Measurements from ENCODE around the gene KRTAP4-16.

GRCh38 chr17:41127371-41127770 lies 25.4 kb upstream of the KRTAP4-16 start:
- TF ChIP-seq MAX (IDR thresholded peaks at IDR 0.05) (no peak), CTCF (IDR thresholded peaks at IDR 0.05) (no peak), RNF2 (IDR thresholded peaks at IDR 0.05; ENCODE audit: borderline replicate concordance, low read depth) (no peak), USF2 (IDR thresholded peaks at IDR 0.05) (no peak), CHD4 (IDR thresholded peaks at IDR 0.05; ENCODE audit: borderline replicate concordance) (no peak), POLR2A (IDR thresholded peaks at IDR 0.05; ENCODE audit: low read length) (no peak), RAD21 (conservative IDR thresholded peaks at IDR 0.05 in 1 of 2, IDR thresholded peaks at IDR 0.05 in 1 of 2) (no peak), FOXS1 (CRISPR knock-in tag; IDR thresholded peaks at IDR 0.05) (no peak)
- TF ChIP-seq, protein P1, sequence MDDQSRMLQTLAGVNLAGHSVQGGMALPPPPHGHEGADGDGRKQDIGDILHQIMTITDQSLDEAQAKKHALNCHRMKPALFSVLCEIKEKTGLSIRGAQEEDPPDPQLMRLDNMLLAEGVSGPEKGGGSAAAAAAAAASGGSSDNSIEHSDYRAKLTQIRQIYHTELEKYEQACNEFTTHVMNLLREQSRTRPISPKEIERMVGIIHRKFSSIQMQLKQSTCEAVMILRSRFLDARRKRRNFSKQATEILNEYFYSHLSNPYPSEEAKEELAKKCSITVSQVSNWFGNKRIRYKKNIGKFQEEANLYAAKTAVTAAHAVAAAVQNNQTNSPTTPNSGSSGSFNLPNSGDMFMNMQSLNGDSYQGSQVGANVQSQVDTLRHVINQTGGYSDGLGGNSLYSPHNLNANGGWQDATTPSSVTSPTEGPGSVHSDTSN (IDR thresholded peaks at IDR 0.05): no peak
- TF ChIP-seq, protein P2, sequence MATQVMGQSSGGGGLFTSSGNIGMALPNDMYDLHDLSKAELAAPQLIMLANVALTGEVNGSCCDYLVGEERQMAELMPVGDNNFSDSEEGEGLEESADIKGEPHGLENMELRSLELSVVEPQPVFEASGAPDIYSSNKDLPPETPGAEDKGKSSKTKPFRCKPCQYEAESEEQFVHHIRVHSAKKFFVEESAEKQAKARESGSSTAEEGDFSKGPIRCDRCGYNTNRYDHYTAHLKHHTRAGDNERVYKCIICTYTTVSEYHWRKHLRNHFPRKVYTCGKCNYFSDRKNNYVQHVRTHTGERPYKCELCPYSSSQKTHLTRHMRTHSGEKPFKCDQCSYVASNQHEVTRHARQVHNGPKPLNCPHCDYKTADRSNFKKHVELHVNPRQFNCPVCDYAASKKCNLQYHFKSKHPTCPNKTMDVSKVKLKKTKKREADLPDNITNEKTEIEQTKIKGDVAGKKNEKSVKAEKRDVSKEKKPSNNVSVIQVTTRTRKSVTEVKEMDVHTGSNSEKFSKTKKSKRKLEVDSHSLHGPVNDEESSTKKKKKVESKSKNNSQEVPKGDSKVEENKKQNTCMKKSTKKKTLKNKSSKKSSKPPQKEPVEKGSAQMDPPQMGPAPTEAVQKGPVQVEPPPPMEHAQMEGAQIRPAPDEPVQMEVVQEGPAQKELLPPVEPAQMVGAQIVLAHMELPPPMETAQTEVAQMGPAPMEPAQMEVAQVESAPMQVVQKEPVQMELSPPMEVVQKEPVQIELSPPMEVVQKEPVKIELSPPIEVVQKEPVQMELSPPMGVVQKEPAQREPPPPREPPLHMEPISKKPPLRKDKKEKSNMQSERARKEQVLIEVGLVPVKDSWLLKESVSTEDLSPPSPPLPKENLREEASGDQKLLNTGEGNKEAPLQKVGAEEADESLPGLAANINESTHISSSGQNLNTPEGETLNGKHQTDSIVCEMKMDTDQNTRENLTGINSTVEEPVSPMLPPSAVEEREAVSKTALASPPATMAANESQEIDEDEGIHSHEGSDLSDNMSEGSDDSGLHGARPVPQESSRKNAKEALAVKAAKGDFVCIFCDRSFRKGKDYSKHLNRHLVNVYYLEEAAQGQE (IDR thresholded peaks at IDR 0.05): no peak

All from A549 (cell line).